Mesodermal cell (in vitro differentiated cells): ENCODE measurements around the gene PRM3.

Experiments used
- H3K27ac ChIP-seq: 2 replicates; pipeline ENCODE4 v1.7.0; 2013; ENCODE audit warnings: mild to moderate bottlenecking, low read depth, low read length, moderate library complexity; ENCODE audit not compliant: severe bottlenecking
- H3K36me3 ChIP-seq: 2 replicates; pipeline ENCODE4 v1.7.1; 2013; ENCODE audit warnings: mild to moderate bottlenecking, low read length, moderate library complexity; ENCODE audit not compliant: control insufficient read depth, insufficient read depth
- H3K4me1 ChIP-seq: one replicate; pipeline ENCODE4 v1.7.1; 2013; ENCODE audit warnings: mild to moderate bottlenecking, low read length; ENCODE audit not compliant: insufficient read depth, control insufficient read depth, poor library complexity, severe bottlenecking
- H3K4me3 ChIP-seq: 2 replicates; pipeline ENCODE4 v1.7.0; 2013; ENCODE audit warnings: low read length, control low read depth, mild to moderate bottlenecking; ENCODE audit not compliant: insufficient read depth, poor library complexity, severe bottlenecking; ENCODE audit errors: extremely low read depth
- H3K9me3 ChIP-seq: 2 replicates; pipeline ENCODE4 v1.7.1; 2013; ENCODE audit warnings: mild to moderate bottlenecking, low read length, moderate library complexity; ENCODE audit not compliant: control insufficient read depth
- WGBS, 2 experiments: methylation state at CpG; one replicate each; pipeline ENCODE4 v1.1.5; 2013; ENCODE audit warnings: missing lambda C conversion rate in 2 of 2; ENCODE audit not compliant: insufficient coverage in 2 of 2; 5-methylcytosine and 5-hydroxymethylcytosine counted together

PRM3 gene

GRCh38 chr16:11250091-11250785, 23.2 kb downstream of the PRM3 start:
- Histone ChIP-seq H3K4me3 (no peak overlapping the region), H3K4me1 (peaks cover 8% of the 10 kb centered on the region), H3K9me3 (no peaks in the 10 kb centered on the region), H3K27ac (no peak overlapping the region), H3K36me3 (peaks cover 10% of the 10 kb centered on the region)
- WGBS, 2 experiments: 83 to 89% methylated on average over 14 to 15 of the region's 16 CpGs

- H3K9me3 ChIP-seq: no peaks in the 10 kb centered on the region
- WGBS, 2 experiments: 96 to 97% methylated on average over 61 to 63 of the region's 63 CpGs
- H3K4me3 ChIP-seq: no peak overlapping the region
- peaks cover 8% of the 10 kb centered on the region for H3K4me1 ChIP-seq
- H3K36me3 ChIP-seq: peaks cover 8% of the 10 kb centered on the region
- H3K27ac ChIP-seq: no peak overlapping the region
These were observed 24.0 kb downstream of the PRM3 start for GRCh38 chr16:11249233-11250061.

GRCh38 chr16:11248133-11248532, 25.3 kb downstream of the PRM3 start:
- H3K36me3 ChIP-seq: peaks cover 6% of the 10 kb centered on the region
- WGBS, 2 experiments: 97 to 98% methylated on average over 7 to 8 of the region's 8 CpGs
- no peak overlapping the region for H3K4me3 ChIP-seq
- no peaks in the 10 kb centered on the region for H3K9me3 ChIP-seq
- peaks cover under 1% of the 10 kb centered on the region for H3K4me1 ChIP-seq
- no peak overlapping the region for H3K27ac ChIP-seq

GRCh38 chr16:11245988-11246387, 27.4 kb downstream of the PRM3 start:
- H3K36me3 ChIP-seq: no peaks in the 10 kb centered on the region
- H3K4me1 ChIP-seq: no peaks in the 10 kb centered on the region
- no peaks in the 10 kb centered on the region for H3K9me3 ChIP-seq
- no peak overlapping the region for H3K27ac ChIP-seq
- no peak overlapping the region for H3K4me3 ChIP-seq

- Histone ChIP-seq H3K4me3 (no peak overlapping the region), H3K4me1 (no peaks in the 10 kb centered on the region), H3K27ac (no peak overlapping the region), H3K36me3 (no peaks in the 10 kb centered on the region), H3K9me3 (no peaks in the 10 kb centered on the region)
- 92 to 95% methylated on average over 5 of the region's 5 CpGs for WGBS, 2 experiments
These were observed 28.1 kb downstream of the PRM3 start for GRCh38 chr16:11245222-11245737.

GRCh38 chr16:11242658-11243057, 30.8 kb downstream of the PRM3 start:
- Histone ChIP-seq H3K9me3 (no peaks in the 10 kb centered on the region), H3K36me3 (no peaks in the 10 kb centered on the region), H3K4me3 (no peak overlapping the region), H3K27ac (no peak overlapping the region), H3K4me1 (no peaks in the 10 kb centered on the region)
- 91 to 94% methylated on average over 10 of the region's 12 CpGs for WGBS, 2 experiments

- H3K9me3 ChIP-seq: no peaks in the 10 kb centered on the region
- H3K4me3 ChIP-seq: no peak overlapping the region
- 88 to 97% methylated on average over 2 of the region's 5 CpGs for WGBS, 2 experiments
- H3K4me1 ChIP-seq: no peaks in the 10 kb centered on the region
- no peaks in the 10 kb centered on the region for H3K36me3 ChIP-seq
- H3K27ac ChIP-seq: no peak overlapping the region
These were observed 31.8 kb downstream of the PRM3 start for GRCh38 chr16:11241480-11242204.

GRCh38 chr16:11240636-11241473, 32.6 kb downstream of the PRM3 start:
- H3K4me1 ChIP-seq: no peaks in the 10 kb centered on the region
- H3K27ac ChIP-seq: no peak overlapping the region
- no peaks in the 10 kb centered on the region for H3K9me3 ChIP-seq
- H3K36me3 ChIP-seq: no peaks in the 10 kb centered on the region
- WGBS, 2 experiments: 87% methylated on average over 7 to 8 of the region's 10 CpGs
- H3K4me3 ChIP-seq: no peak overlapping the region

- Histone ChIP-seq H3K27ac (no peak overlapping the region), H3K9me3 (no peaks in the 10 kb centered on the region), H3K4me1 (no peaks in the 10 kb centered on the region), H3K4me3 (no peak overlapping the region), H3K36me3 (no peaks in the 10 kb centered on the region)
- WGBS, 2 experiments: 89 to 90% methylated on average over 7 to 10 of the region's 10 CpGs
These were observed 33.5 kb downstream of the PRM3 start for GRCh38 chr16:11239644-11240632.
